ENCODE results near the gene USP47. TPM values are rescaled to one million over a fixed set of nuclear protein-coding genes. Genes with fewer than 3 reads are reported as not detected.

USP47 gene
- total RNA-seq, 2 experiments from 2014 or later: 42.2 to 44.1 TPM

DNA sequence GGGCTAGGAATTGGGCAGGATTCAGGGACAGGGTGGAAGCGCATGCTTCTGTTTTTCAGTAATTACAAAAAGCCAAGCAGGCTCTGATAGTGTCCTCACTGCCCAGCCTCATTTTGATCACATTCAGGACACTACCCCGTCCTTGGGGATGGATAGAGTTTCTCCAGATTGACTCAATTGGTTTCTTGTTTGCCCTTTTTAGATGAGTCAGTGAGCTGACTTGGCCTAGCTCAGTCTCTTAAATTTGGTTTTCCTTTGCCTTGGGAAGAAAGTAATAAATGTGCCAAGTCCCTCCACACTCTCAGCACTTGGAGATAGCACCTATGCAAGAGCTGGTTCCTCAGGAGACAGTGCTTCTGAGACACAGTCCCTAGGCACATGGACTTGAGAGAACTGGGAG lies 141.2 kb downstream of the USP47 start:
- no TSS peak for BruUV-seq (replicated peaks)
- DNase-seq (ENCODE audit: low spot score): no peak
- no peaks in the 10 kb centered on the region for H3K36me3 ChIP-seq (ENCODE audit: insufficient read depth, low read length)
- H3K4me2 ChIP-seq (ENCODE audit: low read length): no peak overlapping the region
- TF ChIP-seq, protein P1, sequence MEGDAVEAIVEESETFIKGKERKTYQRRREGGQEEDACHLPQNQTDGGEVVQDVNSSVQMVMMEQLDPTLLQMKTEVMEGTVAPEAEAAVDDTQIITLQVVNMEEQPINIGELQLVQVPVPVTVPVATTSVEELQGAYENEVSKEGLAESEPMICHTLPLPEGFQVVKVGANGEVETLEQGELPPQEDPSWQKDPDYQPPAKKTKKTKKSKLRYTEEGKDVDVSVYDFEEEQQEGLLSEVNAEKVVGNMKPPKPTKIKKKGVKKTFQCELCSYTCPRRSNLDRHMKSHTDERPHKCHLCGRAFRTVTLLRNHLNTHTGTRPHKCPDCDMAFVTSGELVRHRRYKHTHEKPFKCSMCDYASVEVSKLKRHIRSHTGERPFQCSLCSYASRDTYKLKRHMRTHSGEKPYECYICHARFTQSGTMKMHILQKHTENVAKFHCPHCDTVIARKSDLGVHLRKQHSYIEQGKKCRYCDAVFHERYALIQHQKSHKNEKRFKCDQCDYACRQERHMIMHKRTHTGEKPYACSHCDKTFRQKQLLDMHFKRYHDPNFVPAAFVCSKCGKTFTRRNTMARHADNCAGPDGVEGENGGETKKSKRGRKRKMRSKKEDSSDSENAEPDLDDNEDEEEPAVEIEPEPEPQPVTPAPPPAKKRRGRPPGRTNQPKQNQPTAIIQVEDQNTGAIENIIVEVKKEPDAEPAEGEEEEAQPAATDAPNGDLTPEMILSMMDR (conservative IDR thresholded peaks at IDR 0.05; ENCODE audit: low read length): no peak
- TF ChIP-seq EZH2phosphoT487 (IDR thresholded peaks at IDR 0.05; ENCODE audit: borderline replicate concordance, low read depth, low read length): no peak
- no peaks in the 10 kb centered on the region for H3K79me2 ChIP-seq (ENCODE audit: insufficient read depth, low read depth, low read length)
- H3K27ac ChIP-seq (ENCODE audit: low read depth, low read length, poor library complexity, severe bottlenecking): no peak overlapping the region
- POLR2A ChIA-PET: interaction anchor here (0.6 kb wide), 1 partner anchor 440 kb away, joined by 3 read pairs; no protein-coding TSS in a partner anchor
- no peaks in the 10 kb centered on the region for H3K4me1 ChIP-seq (ENCODE audit: insufficient read depth, low read length, poor library complexity, severe bottlenecking)
- no peaks in the 10 kb centered on the region for H3K9me3 ChIP-seq (ENCODE audit: low read length)
- CTCF ChIA-PET (ENCODE audit: unreplicated experiment): no interaction called here
- no peak overlapping the region for H2AFZ ChIP-seq (ENCODE audit: low read length)
- H3K9me2 ChIP-seq (ENCODE audit: insufficient read depth, low read length): no peaks in the 10 kb centered on the region
- no peak overlapping the region for H3K4me3 ChIP-seq (ENCODE audit: low read depth, low read length, poor library complexity, severe bottlenecking)
- intact Hi-C loops (cut with micrococcal nuclease; ENCODE audit: unreplicated experiment): no loop called here
- no peaks in the 10 kb centered on the region for H4K20me1 ChIP-seq (ENCODE audit: insufficient read depth, low read length)

DNA sequence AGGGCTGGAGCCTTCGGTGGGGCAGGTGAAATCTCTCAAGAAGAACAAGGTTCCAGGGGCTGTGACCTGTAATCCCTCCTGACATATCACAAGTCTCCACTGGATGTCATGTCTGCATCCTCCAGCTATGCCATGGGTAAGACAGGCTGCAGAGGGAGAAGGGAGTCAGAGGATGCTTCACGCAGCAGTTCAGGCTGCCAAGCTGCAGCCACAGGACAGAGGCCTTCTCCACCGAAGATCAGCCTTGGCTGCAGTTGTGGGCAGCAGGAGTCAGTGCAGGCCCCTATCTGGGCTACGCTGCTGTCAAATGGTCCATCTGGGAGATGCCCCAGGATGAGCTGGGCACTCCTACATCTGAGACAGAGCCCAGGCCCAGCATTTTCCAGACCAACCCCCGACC lies 141.7 kb downstream of the USP47 start:
- TF ChIP-seq EZH2phosphoT487 (IDR thresholded peaks at IDR 0.05; ENCODE audit: borderline replicate concordance, low read depth, low read length): no peak
- Histone ChIP-seq H3K79me2 (ENCODE audit: insufficient read depth, low read depth, low read length) (no peaks in the 10 kb centered on the region), H3K4me1 (ENCODE audit: insufficient read depth, low read length, poor library complexity, severe bottlenecking) (no peaks in the 10 kb centered on the region), H3K36me3 (ENCODE audit: insufficient read depth, low read length) (no peaks in the 10 kb centered on the region), H3K27ac (ENCODE audit: low read depth, low read length, poor library complexity, severe bottlenecking) (no peak overlapping the region), H3K9me3 (ENCODE audit: low read length) (no peaks in the 10 kb centered on the region), H3K9me2 (ENCODE audit: insufficient read depth, low read length) (no peaks in the 10 kb centered on the region), H3K4me2 (ENCODE audit: low read length) (no peak overlapping the region), H4K20me1 (ENCODE audit: insufficient read depth, low read length) (no peaks in the 10 kb centered on the region), H3K4me3 (ENCODE audit: low read depth, low read length, poor library complexity, severe bottlenecking) (no peak overlapping the region), H2AFZ (ENCODE audit: low read length) (no peak overlapping the region)
- intact Hi-C loops (cut with micrococcal nuclease; ENCODE audit: unreplicated experiment): no loop called here
- no peak for DNase-seq (ENCODE audit: low spot score)
- CTCF ChIA-PET (ENCODE audit: unreplicated experiment): no interaction called here
- BruUV-seq (replicated peaks): no TSS peak
- POLR2A ChIA-PET: interaction anchor here (0.6 kb wide), 1 partner anchor 440 kb away, joined by 3 read pairs; no protein-coding TSS in a partner anchor

DNA sequence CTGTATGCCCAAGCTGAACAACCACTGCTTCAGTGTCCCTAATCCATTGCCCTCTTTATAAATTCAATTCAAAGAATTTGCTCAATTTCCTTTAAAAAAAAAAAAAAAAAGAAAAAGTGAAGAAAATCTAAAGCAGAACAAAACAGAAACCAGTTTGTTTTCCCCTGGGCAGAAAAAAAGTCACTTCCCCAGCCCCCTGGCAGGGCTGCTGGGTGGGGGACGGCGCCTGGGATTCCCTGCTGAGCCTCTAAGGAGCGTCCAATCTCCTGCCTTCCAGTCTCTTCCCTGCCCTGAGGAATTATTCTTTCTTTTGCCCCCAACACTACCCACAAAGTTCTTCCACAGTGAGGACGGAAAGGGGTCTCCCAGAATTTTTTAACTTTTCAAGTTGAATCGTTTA lies 142.8 kb downstream of the USP47 start:
- Histone ChIP-seq H3K4me2 (ENCODE audit: low read length) (no peak overlapping the region), H3K9me3 (ENCODE audit: low read length) (no peaks in the 10 kb centered on the region), H4K20me1 (ENCODE audit: insufficient read depth, low read length) (no peaks in the 10 kb centered on the region), H3K27ac (ENCODE audit: low read depth, low read length, poor library complexity, severe bottlenecking) (no peak overlapping the region), H3K9me2 (ENCODE audit: insufficient read depth, low read length) (no peaks in the 10 kb centered on the region), H3K79me2 (ENCODE audit: insufficient read depth, low read depth, low read length) (no peaks in the 10 kb centered on the region), H3K4me3 (ENCODE audit: low read depth, low read length, poor library complexity, severe bottlenecking) (no peak overlapping the region), H3K4me1 (ENCODE audit: insufficient read depth, low read length, poor library complexity, severe bottlenecking) (no peaks in the 10 kb centered on the region), H2AFZ (ENCODE audit: low read length) (no peak overlapping the region), H3K36me3 (ENCODE audit: insufficient read depth, low read length) (no peaks in the 10 kb centered on the region)
- intact Hi-C loops (cut with micrococcal nuclease; ENCODE audit: unreplicated experiment): no loop called here
- CTCF ChIA-PET (ENCODE audit: unreplicated experiment): no interaction called here
- TF ChIP-seq, protein P1 (conservative IDR thresholded peaks at IDR 0.05; ENCODE audit: low read length): no peak
- no peak for TF ChIP-seq EZH2phosphoT487 (IDR thresholded peaks at IDR 0.05; ENCODE audit: borderline replicate concordance, low read depth, low read length)
- POLR2A ChIA-PET: no interaction called here
- BruUV-seq (replicated peaks): no TSS peak
- DNase-seq (ENCODE audit: low spot score): no peak
